Smooth muscle cell (in vitro differentiated cells): Measurements from ENCODE around the gene HESX1. TPM values are rescaled to one million over a fixed set of nuclear protein-coding genes. Genes with fewer than 3 reads are reported as not detected.

Experiments
- DNase-seq: peaks from one replicate; lab custom pipeline; 2025; ENCODE audit not compliant: unreplicated experiment; lab: John Stamatoyannopoulos, UW
- H2AFZ ChIP-seq: fragments of 200-600 bp; sonication (generic); 2 replicates; pipeline ENCODE4 v1.6.0; 2016; ENCODE audit warnings: antibody characterized with exemption, low read depth, mild to moderate bottlenecking
- H3F3A ChIP-seq: fragments of 200-600 bp; sonication (generic); 2 replicates; pipeline ENCODE4 v1.6.0; 2017; ENCODE audit warnings: antibody characterized with exemption, low read depth
- H3K27ac ChIP-seq: fragments of 200-600 bp; sonication (generic); 2 replicates; pipeline ENCODE4 v1.5.1; 2016; ENCODE audit warnings: low read depth, mild to moderate bottlenecking
- H3K27me3 ChIP-seq: fragments of 200-600 bp; sonication (generic); 2 replicates; pipeline ENCODE4 v1.6.1; 2016; ENCODE audit warnings: low read depth, mild to moderate bottlenecking
- H3K36me3 ChIP-seq: fragments of 200-600 bp; sonication (generic); 2 replicates; pipeline ENCODE4 v1.5.1; 2016; ENCODE audit warnings: low read depth
- H3K4me1 ChIP-seq: fragments of 200-600 bp; sonication (generic); 2 replicates; pipeline ENCODE4 v1.5.1; 2016; ENCODE audit warnings: low read depth
- H3K4me2 ChIP-seq: fragments of 200-600 bp; sonication (generic); 2 replicates; pipeline ENCODE4 v1.6.0; 2016; ENCODE audit warnings: mild to moderate bottlenecking
- H3K4me3 ChIP-seq: fragments of 200-600 bp; sonication (generic); 2 replicates; pipeline ENCODE4 v1.5.1; 2016; ENCODE audit warnings: mild to moderate bottlenecking
- H3K79me2 ChIP-seq: fragments of 200-600 bp; sonication (generic); 2 replicates; pipeline ENCODE4 v1.6.0; 2016; ENCODE audit warnings: low read depth, mild to moderate bottlenecking
- H3K9ac ChIP-seq: fragments of 200-600 bp; sonication (generic); 2 replicates; pipeline ENCODE4 v1.6.0; 2016; ENCODE audit warnings: low read depth
- H3K9me3 ChIP-seq: fragments of 200-600 bp; sonication (generic); replicated peaks from 2 replicates; pipeline ENCODE4 v1.5.1; 2016; ENCODE audit warnings: low read depth
- H4K20me1 ChIP-seq: fragments of 200-600 bp; sonication (generic); 2 replicates; pipeline ENCODE4 v1.6.0; 2016; ENCODE audit warnings: low read depth
- CTCF ChIP-seq: fragments of 200-600 bp; sonication (generic); IDR thresholded peaks from 2 replicates; pipeline ENCODE4 v1.5.1; 2017; ENCODE audit warnings: borderline replicate concordance, mild to moderate bottlenecking, antibody characterized with exemption; ENCODE audit not compliant: insufficient read depth, poor library complexity, severe bottlenecking
- WGBS: methylation state at CpG from one replicate; pipeline ENCODE4 v1.1.7; 2016; ENCODE audit warnings: low lambda C conversion rate; 5-methylcytosine and 5-hydroxymethylcytosine counted together
- polyA plus RNA-seq: library from polyadenylated mRNA; unstranded; fragments of >200 nt; fragmentation: Nextera tagmentation; extraction: Ambion mirVana; gene quantifications from 2 replicates; pipeline ENCODE4 v1.2.1, GENCODE V29; 2016
- total RNA-seq: library from RNA; depleted of rRNA; stranded (reverse); fragments of >200 nt; gene quantifications from 2 replicates; pipeline ENCODE4 v1.2.3, GENCODE V29; 2014

Gene HESX1
- total and polyA plus RNA-seq, 2 experiments from 2014 or later: 2.1 TPM; not detected in 1

GRCh38 chr3:57184526-57184925 is 15.3 kb downstream of the HESX1 start:
- peaks cover 16% of the 10 kb centered on the region for H3K4me1 ChIP-seq
- H4K20me1 ChIP-seq: no peaks in the 10 kb centered on the region
- H2AFZ ChIP-seq: peak overlapping the region; percentile 9
- H3K79me2 ChIP-seq: no peaks in the 10 kb centered on the region
- H3K4me3 ChIP-seq: no peak overlapping the region
- no peaks in the 10 kb centered on the region for H3K9me3 ChIP-seq
- H3K27me3 ChIP-seq: no peaks in the 10 kb centered on the region
- peak overlapping the region; percentile 67 for H3K4me2 ChIP-seq
- no peak overlapping the region for H3K27ac ChIP-seq
- H3K36me3 ChIP-seq: no peaks in the 10 kb centered on the region
- H3K9ac ChIP-seq: no peak overlapping the region
- no peak for DNase-seq
- WGBS: 21% methylated on average over 6 of the region's 6 CpGs
- no peak for TF ChIP-seq CTCF
- H3F3A ChIP-seq: no peaks in the 10 kb centered on the region

GRCh38 chr3:57179580-57180410 is 20.0 kb downstream of the HESX1 start:
- Histone ChIP-seq H3K27ac (no peak overlapping the region), H3K79me2 (no peaks in the 10 kb centered on the region), H3K9me3 (no peaks in the 10 kb centered on the region), H3K27me3 (peaks cover 7% of the 10 kb centered on the region), H3K4me2 (no peak overlapping the region), H4K20me1 (no peaks in the 10 kb centered on the region), H3K9ac (no peak overlapping the region), H3K4me1 (peaks cover 13% of the 10 kb centered on the region), H3F3A (no peaks in the 10 kb centered on the region), H3K36me3 (no peaks in the 10 kb centered on the region), H2AFZ (no peak overlapping the region), H3K4me3 (no peak overlapping the region)
- DNase-seq: no peak
- TF ChIP-seq CTCF: peak; percentile 36
- WGBS: 88% methylated on average over 5 of the region's 5 CpGs

- H4K20me1 ChIP-seq: no peaks in the 10 kb centered on the region
- peaks cover 5% of the 10 kb centered on the region for H3K4me1 ChIP-seq
- H3K36me3 ChIP-seq: no peaks in the 10 kb centered on the region
- H2AFZ ChIP-seq: no peak overlapping the region
- no peaks in the 10 kb centered on the region for H3K79me2 ChIP-seq
- H3K9ac ChIP-seq: no peak overlapping the region
- WGBS: 86% methylated on average over 1 of the region's 1 CpG
- H3K27me3 ChIP-seq: peaks cover 7% of the 10 kb centered on the region
- no peaks in the 10 kb centered on the region for H3K9me3 ChIP-seq
- H3K4me2 ChIP-seq: no peak overlapping the region
- DNase-seq: no peak
- no peak overlapping the region for H3K4me3 ChIP-seq
- no peak for TF ChIP-seq CTCF
- no peaks in the 10 kb centered on the region for H3F3A ChIP-seq
- H3K27ac ChIP-seq: no peak overlapping the region
These were observed 23.7 kb downstream of the HESX1 start for GRCh38 chr3:57176045-57176444.

- 67% methylated on average over 2 of the region's 2 CpGs for WGBS
- Histone ChIP-seq H3K4me2 (no peak overlapping the region), H3K9ac (no peak overlapping the region), H3F3A (no peaks in the 10 kb centered on the region), H3K4me1 (no peaks in the 10 kb centered on the region), H3K27ac (no peak overlapping the region), H3K36me3 (no peaks in the 10 kb centered on the region), H3K9me3 (no peaks in the 10 kb centered on the region), H3K4me3 (no peak overlapping the region), H2AFZ (no peak overlapping the region), H3K79me2 (no peaks in the 10 kb centered on the region), H3K27me3 (peaks cover 5% of the 10 kb centered on the region), H4K20me1 (no peaks in the 10 kb centered on the region)
- DNase-seq: no peak
- no peak for TF ChIP-seq CTCF
These were observed 26.1 kb downstream of the HESX1 start for GRCh38 chr3:57173687-57174086.
